ENCODE results near the gene BCL2L12.
"Not testable (repeated sequence)": the region's sequence is repeated elsewhere in the genome, so short reads cannot be mapped to it uniquely, and the experiment has no call there.

DNA sequence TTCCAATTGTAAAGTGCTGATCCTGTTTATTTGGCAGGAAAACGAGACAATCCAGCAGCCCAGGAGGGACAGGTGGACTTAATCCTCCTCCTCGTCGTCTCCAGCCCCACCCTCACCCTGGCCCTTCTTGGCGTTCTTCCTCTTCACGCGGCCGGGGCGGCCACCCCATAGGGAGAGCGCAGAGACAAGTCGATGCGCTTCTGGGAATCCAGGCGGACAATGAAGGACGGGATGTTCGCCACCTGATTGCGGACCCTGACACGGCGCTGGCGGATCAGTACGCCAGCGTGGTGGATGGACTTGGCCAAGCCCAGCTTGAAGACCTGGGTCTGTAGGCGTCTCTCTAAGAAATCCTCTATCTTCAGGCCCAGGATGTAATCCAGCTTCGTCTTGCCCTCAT, 53.7 kb downstream of the BCL2L12 start:
- TF ChIP-seq, protein P1, sequence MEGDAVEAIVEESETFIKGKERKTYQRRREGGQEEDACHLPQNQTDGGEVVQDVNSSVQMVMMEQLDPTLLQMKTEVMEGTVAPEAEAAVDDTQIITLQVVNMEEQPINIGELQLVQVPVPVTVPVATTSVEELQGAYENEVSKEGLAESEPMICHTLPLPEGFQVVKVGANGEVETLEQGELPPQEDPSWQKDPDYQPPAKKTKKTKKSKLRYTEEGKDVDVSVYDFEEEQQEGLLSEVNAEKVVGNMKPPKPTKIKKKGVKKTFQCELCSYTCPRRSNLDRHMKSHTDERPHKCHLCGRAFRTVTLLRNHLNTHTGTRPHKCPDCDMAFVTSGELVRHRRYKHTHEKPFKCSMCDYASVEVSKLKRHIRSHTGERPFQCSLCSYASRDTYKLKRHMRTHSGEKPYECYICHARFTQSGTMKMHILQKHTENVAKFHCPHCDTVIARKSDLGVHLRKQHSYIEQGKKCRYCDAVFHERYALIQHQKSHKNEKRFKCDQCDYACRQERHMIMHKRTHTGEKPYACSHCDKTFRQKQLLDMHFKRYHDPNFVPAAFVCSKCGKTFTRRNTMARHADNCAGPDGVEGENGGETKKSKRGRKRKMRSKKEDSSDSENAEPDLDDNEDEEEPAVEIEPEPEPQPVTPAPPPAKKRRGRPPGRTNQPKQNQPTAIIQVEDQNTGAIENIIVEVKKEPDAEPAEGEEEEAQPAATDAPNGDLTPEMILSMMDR (IDR thresholded peaks at IDR 0.05; ENCODE audit: insufficient read depth, low read depth, low read length), result not testable (repeated sequence)
- not testable (repeated sequence) for TF ChIP-seq EZH2 (IDR thresholded peaks at IDR 0.05; ENCODE audit: insufficient read depth, low read length)
